HG03175 (cell line): ENCODE measurements around the gene EXOC4.
"Not testable (repeated sequence)": the region's sequence is repeated elsewhere in the genome, so short reads cannot be mapped to it uniquely, and the experiment has no call there.

Source experiments
- ATAC-seq: cut with Tn5 transposase; IDR thresholded peaks from one replicate; pipeline ENCODE4 v1.9.1; 2021; ENCODE audit warnings: mild to moderate bottlenecking, moderate library complexity; ENCODE audit not compliant: unreplicated experiment

The EXOC4 gene

DNA sequence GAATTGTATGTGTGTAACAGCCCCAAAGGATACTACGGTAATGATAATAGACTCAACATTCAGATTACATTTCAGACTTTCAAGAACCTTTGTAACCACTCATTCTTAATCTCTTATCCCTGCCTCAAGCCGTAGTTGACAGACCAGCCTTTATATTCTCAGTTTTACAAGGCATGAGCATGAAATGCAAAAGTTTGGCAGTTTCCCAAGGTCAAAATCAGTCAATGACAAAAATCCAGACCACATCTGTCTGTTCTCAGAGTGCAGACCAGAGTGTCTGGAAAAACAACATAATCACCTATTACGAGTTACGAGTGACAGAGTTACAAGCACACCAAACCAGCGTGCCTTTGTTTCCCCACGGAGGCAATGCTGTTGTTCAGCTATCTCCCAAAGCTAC is 695.7 kb downstream of the EXOC4 start:
- no peak for ATAC-seq

DNA sequence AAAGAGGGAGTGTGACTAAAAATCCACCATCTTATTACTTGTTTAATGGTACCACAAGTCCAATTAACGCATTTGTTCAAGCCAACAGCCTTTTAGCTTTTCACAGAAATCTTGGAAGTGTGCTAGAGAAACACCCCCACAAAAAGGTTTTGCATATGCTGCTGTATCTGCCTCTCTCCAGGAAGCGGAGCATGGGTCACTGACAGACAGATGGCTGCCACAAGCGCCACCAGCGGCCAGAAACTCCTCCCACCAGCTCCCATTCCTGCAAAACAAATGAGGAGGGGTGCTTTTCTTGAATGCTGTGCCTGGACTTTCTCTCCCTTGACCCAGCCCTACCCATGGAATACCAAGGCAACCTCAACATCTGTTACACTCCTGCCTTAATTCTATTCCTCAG is 698.0 kb downstream of the EXOC4 start:
- no peak for ATAC-seq

- ATAC-seq: no peak
Observed at GRCh38 chr7:133955208-133955607, 702.3 kb downstream of the EXOC4 start.

- no peak for ATAC-seq
Observed at GRCh38 chr7:133957845-133958244, 705.0 kb downstream of the EXOC4 start.

DNA sequence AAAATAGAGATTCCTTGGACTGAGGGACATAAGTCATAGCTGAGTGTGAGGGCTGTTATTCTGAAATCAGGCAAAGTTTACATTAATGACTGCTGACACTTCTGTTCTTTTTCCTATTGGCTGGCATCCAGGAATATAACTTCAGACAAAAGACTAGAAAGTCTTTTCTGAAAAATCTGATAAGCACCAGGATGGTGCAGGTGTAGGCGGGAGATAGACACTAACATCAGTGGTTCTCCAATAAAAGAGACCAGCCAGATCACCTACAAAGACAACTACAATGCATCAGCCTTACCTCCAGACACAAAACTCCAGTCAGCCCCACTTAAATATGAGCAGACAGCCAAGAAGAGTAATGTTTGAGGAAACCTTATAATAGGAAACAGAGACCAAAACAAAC is 705.9 kb downstream of the EXOC4 start:
- ATAC-seq: no peak

DNA sequence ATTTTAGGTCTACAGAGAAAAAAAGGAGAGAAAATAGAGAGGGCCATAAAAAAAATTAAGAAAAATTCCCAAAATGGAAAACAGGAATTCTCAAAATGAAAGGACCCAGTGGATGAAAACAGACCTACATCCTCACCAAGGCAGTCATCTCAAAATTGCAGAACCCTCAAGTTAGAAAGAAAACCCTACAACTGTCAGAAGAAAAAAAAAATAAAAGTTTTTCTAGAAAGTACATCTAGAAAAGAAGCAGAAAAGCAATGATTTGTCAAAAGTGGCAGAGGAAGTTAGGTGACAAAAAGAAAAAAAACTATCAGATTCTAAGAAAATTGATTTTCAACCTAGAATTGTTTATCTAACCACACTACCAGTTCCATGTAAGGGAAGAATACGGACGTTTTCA is 706.6 kb downstream of the EXOC4 start:
- no peak for ATAC-seq

GRCh38 chr7:133961724-133962123 is 708.8 kb downstream of the EXOC4 start:
- ATAC-seq: no peak

- no peak for ATAC-seq
Observed at GRCh38 chr7:133962646-133963045, 709.8 kb downstream of the EXOC4 start.

DNA sequence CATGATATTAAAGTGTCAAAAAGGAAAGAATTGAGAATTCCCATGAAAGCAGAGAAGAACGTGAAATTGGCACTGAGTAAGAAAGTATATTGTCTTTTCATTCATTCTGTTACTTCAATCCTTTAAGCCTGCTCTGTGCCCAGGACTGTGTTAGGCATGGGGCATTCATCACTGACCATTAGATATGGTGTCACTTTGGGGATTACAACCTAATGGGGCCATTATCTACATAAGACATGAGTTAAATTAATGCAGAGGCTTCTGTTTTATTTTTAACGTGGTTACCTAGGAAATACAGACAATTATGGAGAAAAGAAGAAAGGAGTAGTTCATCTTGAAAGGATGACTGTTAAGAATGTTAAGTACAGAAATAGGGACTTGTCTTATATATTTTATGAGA is 710.8 kb downstream of the EXOC4 start:
- no peak for ATAC-seq

DNA sequence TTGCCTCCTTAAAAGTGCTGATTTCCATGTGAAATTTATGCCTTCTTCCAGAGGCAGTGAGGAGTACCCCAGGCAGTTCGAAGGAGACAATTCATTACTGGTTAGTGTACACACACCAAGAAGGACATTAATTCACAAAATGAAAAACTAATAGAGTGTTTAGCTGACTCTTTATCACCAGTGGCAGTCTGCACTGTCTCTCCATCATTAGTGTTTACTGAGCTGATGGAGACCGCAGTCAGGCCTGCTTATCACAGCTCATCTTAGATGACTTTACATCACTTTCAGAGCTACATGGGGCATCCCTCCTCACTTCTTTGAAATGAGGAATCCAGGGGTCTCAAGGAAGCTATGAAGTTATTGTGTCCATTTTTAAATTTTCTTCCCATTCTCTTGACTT is 718.7 kb downstream of the EXOC4 start:
- ATAC-seq: no peak

DNA sequence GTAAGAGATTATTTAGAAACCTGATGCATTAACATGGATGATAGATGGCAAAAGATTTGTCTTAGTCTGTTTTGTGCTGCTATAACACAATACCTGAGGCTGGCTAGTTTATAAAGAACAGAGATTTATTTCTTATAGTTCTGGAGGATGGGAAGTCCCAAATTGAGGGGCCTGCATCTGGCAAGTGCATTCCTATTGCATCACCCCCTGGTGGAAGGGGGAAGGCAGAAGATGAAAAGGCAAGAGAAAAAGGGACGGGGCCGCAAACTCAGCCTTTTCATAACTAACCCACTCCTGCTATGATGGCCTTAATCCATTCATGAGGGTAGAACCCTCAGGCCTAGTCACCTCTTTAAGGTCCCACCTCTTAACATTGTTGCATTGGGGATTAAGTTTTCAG is 720.8 kb downstream of the EXOC4 start:
- no peak for ATAC-seq

- no peak for ATAC-seq
Observed at GRCh38 chr7:133975130-133975529, 722.3 kb downstream of the EXOC4 start.

DNA sequence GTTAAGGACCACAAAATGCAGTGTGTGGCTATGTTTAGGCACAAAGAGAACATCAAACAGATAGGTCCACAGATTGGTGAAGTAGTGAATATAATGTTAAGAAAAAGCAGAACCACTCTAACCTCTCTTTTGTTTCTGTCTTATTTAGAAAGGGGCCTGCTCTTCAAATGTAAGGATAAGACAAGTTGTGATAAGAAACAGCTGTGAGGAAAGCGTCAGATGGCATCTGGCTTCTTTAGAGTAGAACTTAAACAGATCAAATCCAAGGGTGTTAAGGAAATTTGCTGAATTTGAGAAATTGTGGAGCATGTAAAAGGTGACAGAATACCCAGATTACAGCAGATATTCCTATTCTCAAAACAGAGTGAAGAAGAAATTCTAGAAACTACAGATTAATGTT is 723.3 kb downstream of the EXOC4 start:
- no peak for ATAC-seq

DNA sequence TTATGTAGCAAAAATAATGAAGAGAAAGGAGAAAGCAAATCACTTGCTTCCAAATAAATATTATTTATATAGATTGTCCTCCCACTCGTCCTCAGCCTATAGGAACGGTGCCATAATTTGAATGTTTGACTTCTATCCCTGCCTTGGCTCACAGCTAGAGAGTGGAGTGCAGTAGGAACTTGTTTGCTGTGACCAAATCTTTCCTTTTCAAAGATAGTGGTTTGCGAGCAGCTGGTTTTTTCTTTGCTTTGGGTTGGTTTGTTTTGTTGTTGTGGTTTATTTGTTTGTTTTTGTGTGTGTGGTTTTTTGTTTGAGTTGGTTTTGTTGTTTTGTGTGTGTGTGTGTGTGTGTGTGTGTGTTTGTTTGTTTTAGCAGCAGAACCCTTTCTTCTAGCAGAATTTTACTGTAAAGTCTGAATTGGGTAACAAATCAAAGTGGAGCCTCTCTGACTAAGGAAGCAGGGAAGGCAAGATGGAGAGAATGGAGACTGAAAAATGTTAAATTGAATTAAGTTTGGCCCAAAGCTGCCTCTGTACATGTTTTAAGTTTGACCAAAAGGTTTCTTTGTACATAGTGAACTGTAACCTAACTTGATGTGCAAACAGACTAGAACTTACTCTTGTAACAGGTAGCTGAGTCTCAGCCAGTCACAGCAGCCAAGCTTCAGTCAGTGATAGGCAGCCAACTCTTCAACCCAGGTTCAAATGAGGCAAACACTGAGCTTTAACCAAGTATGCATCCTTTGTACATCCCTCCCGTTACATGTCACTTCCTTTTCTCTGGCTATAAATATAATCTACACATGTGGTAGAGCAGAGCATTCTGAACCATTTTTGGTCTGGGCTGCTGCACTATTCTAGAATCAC is 724.8 kb downstream of the EXOC4 start:
- ATAC-seq: no peak

- ATAC-seq: no peak
Observed at GRCh38 chr7:133978502-133979295, 725.8 kb downstream of the EXOC4 start.

DNA sequence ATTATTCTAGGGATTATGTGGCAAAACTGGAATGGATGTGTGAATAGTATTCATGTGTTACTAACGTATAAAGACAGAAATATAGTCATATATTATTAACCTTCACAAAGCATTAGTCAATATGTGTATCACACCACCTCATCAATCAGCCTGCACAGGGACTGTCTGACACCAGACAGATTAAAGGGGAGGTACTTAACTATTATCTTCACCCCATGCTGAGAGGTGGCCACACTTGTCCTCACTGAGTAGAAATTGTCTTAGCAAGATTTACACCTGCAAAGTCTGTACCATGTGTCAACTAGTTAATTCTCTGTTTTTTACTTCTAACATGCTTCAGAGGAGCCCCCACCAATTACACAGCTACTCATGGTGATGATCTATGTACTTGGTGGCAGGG is 727.9 kb downstream of the EXOC4 start:
- ATAC-seq: no peak

GRCh38 chr7:133983685-133984419 is 731.0 kb downstream of the EXOC4 start:
- no peak for ATAC-seq

GRCh38 chr7:133985300-133985699 is 732.4 kb downstream of the EXOC4 start:
- no peak for ATAC-seq

- ATAC-seq: no peak
Observed at GRCh38 chr7:133987582-133987981, 734.7 kb downstream of the EXOC4 start.

GRCh38 chr7:133993547-133993946 is 740.7 kb downstream of the EXOC4 start:
- ATAC-seq: no peak

- ATAC-seq: not testable (repeated sequence)
Observed at GRCh38 chr7:133994100-133994499, 741.2 kb downstream of the EXOC4 start.
